Naive thymus-derived CD8-positive, alpha-beta T cell (primary cell): ENCODE data around the gene DNAJC21. TPM values are rescaled to one million over a fixed set of nuclear protein-coding genes. Genes with fewer than 3 reads are reported as not detected.
A peak's percentile ranks its signal among the peaks of the same experiment; 100 is the strongest.
"Not testable (repeated sequence)": the region's sequence is repeated elsewhere in the genome, so short reads cannot be mapped to it uniquely, and the experiment has no call there.

Source experiments
- ATAC-seq, 2 donors: fragments of 150-1000 bp; cut with Tn5 transposase in 1 of 2; sonication (Bioruptor Pico), chemical (Tn5 transposase) in 1 of 2; 1 replicate in 1 of 2; 2 replicates in 1 of 2; pipeline ENCODE4 v1.10.0; 2021; ENCODE audit warnings: mild to moderate bottlenecking in 2 of 2, moderate library complexity in 2 of 2
- POLR2A ChIA-PET: fragments of 350-600 bp; sonication (Branson Sonifier 250); formaldehyde crosslinking; loops from one replicate; lab custom pipeline; 2021; ENCODE audit warnings: antibody characterized with exemption; lab: Charles Lee
- DNase-seq, 10 donors: peaks; one replicate each; pipeline versions ENCODE4 v3.0.0 to v3.0.0-alpha.2; 2020 to 2022
- H3K27ac Mint-ChIP-seq, 10 donors: one replicate each; pipeline ENCODE4 v1.8.0; 2020 to 2022; ENCODE audit warnings: mild to moderate bottlenecking in 10 of 10, mixed read lengths in 10 of 10, moderate library complexity in 4 of 10, inconsistent platforms in 1 of 10
- H3K27me3 Mint-ChIP-seq, 5 donors: one replicate each; pipeline ENCODE4 v1.8.0; 2021 to 2022; ENCODE audit warnings: mixed read lengths in 5 of 5
- H3K36me3 Mint-ChIP-seq, 3 donors: one replicate each; pipeline ENCODE4 v1.8.0; 2020 to 2022; ENCODE audit warnings: mixed read lengths in 3 of 3, mild to moderate bottlenecking in 2 of 3, inconsistent platforms in 1 of 3
- H3K4me1 Mint-ChIP-seq, 4 donors: one replicate each; pipeline ENCODE4 v1.8.0; 2021 to 2022; ENCODE audit warnings: mixed read lengths in 4 of 4
- H3K4me3 Mint-ChIP-seq, 10 donors: one replicate each; pipeline ENCODE4 v1.8.0; 2020 to 2022; ENCODE audit warnings: mild to moderate bottlenecking in 10 of 10, mixed read lengths in 10 of 10, moderate library complexity in 6 of 10, inconsistent platforms in 1 of 10
- H3K9me3 Mint-ChIP-seq, 9 donors: one replicate each; pipeline ENCODE4 v1.8.0; 2020 to 2022; ENCODE audit warnings: mixed read lengths in 9 of 9, mild to moderate bottlenecking in 3 of 9, inconsistent platforms in 1 of 9, moderate library complexity in 1 of 9
- polyA plus RNA-seq, 3 donors: library from polyadenylated mRNA; unstranded; fragments of 300-500 nt; fragmentation: Illumina TruSeq; gene quantifications; one replicate each; pipeline ENCODE4 v1.2.3, GENCODE V29; 2021
- total RNA-seq, 8 experiments: library from RNA in 2 of 8; stranded (reverse) in 2 of 8; gene quantifications; one replicate each; pipeline ENCODE4 v1.2.3 and lab custom pipeline; 2021 to 2026

The DNAJC21 gene
- total and polyA plus RNA-seq, 5 experiments from 2014 or later: 14.6 to 62.6 (median 27.6) TPM

GRCh38 chr5:34903260-34903659, 26.1 kb upstream of the DNAJC21 start:
- Mint-ChIP-seq H3K4me3 (no peak overlapping the region), H3K9me3 (no peaks in the 10 kb centered on the region), H3K27me3 (no peaks in the 10 kb centered on the region), H3K27ac (peak overlapping the region in 2 of 10 donors; percentile 12 to 25), H3K4me1 (no peaks in the 10 kb centered on the region), H3K36me3 (peaks cover 0 to 31% (median 0%) of the 10 kb centered on the region in 3 donors)
- ATAC-seq (no peak), DNase-seq (no peak)
- POLR2A ChIA-PET: no interaction called here

- peaks cover 4 to 52% (median 6%) of the 10 kb centered on the region in 3 donors for H3K36me3 Mint-ChIP-seq
- H3K27ac Mint-ChIP-seq: no peak overlapping the region
- no peaks in the 10 kb centered on the region for H3K9me3 Mint-ChIP-seq
- H3K4me3 Mint-ChIP-seq: no peak overlapping the region
- no peaks in the 10 kb centered on the region for H3K4me1 Mint-ChIP-seq
- DNase-seq (no peak), ATAC-seq (no peak)
- no peaks in the 10 kb centered on the region for H3K27me3 Mint-ChIP-seq
- POLR2A ChIA-PET: no interaction called here
These were observed 23.8 kb upstream of the DNAJC21 start for GRCh38 chr5:34905564-34905963.

- H3K4me3 Mint-ChIP-seq: no peak overlapping the region
- peaks cover 13 to 34% (median 27%) of the 10 kb centered on the region in 4 donors for H3K4me1 Mint-ChIP-seq
- no peak overlapping the region for H3K27ac Mint-ChIP-seq
These were observed 16.3 kb upstream of the DNAJC21 start for GRCh38 chr5:34913072-34913471.

GRCh38 chr5:34914671-34915138, 14.7 kb upstream of the DNAJC21 start:
- ATAC-seq (no peak), DNase-seq (peak in 1 of 10 donors; percentile 5)
- POLR2A ChIA-PET: interaction anchor here (0.9 to 4.3 kb wide), 9 partner anchors 9 to 1327 kb away, joined by 3 to 111 read pairs (median 6); partner anchors contain the start of genes AMACR, DNAJC21, LMBRD2 and NADK2
- Mint-ChIP-seq H3K4me1 (peaks cover 13 to 34% (median 27%) of the 10 kb centered on the region in 4 donors), H3K27me3 (no peaks in the 10 kb centered on the region), H3K4me3 (no peak overlapping the region), H3K9me3 (no peaks in the 10 kb centered on the region), H3K27ac (no peak overlapping the region), H3K36me3 (peaks cover 5 to 43% (median 5%) of the 10 kb centered on the region in 3 donors)

More at GRCh38 chr5:34913072-34913471, 16.3 kb upstream of the DNAJC21 start:
- POLR2A ChIA-PET: no interaction called here
- no peak for ATAC-seq
- H3K27me3 Mint-ChIP-seq: no peaks in the 10 kb centered on the region
- H3K9me3 Mint-ChIP-seq: no peaks in the 10 kb centered on the region
- no peak for DNase-seq
- peaks cover 9 to 46% (median 11%) of the 10 kb centered on the region in 3 donors for H3K36me3 Mint-ChIP-seq

GRCh38 chr5:34915139-34915855, 14.1 kb upstream of the DNAJC21 start, which contains the start of the genes BRIX1 and RAD1:
Gene BRIX1, plus strand, starts transcription at chr5:34915711. Its CDS starts 28 bp downstream, at chr5:34915739.
Gene RAD1, minus strand, starts transcription at chr5:34915504. Its CDS starts 612 bp downstream, at chr5:34914892.
- H3K27ac Mint-ChIP-seq: peak within 1 kb of the TSS in 2 of 10 donors; percentile 46 to 85
- ATAC-seq (peak; percentile 96 to 97), DNase-seq (peak; percentile 79 to 95 (median 91))
- peaks cover 13 to 34% (median 27%) of the 10 kb centered on the region in 4 donors for H3K4me1 Mint-ChIP-seq
- POLR2A ChIA-PET: interaction anchor here (0.7 to 4.3 kb wide), 11 partner anchors 9 to 1327 kb away, joined by 3 to 111 read pairs (median 6); partner anchors contain the start of genes AMACR, DNAJC21, LMBRD2 and NADK2
- peak within 1 kb of the TSS in 7 of 10 donors; percentile 6 to 70 (median 61) for H3K4me3 Mint-ChIP-seq
- H3K27me3 Mint-ChIP-seq: no peaks in the 10 kb centered on the region
- peaks cover 5 to 43% (median 6%) of the 10 kb centered on the region in 3 donors for H3K36me3 Mint-ChIP-seq
- no peaks in the 10 kb centered on the region for H3K9me3 Mint-ChIP-seq

GRCh38 chr5:34915856-34916192, 13.5 kb upstream of the DNAJC21 start:
- POLR2A ChIA-PET: interaction anchor here (0.9 to 4.3 kb wide), 10 partner anchors 8 to 1326 kb away, joined by 3 to 111 read pairs (median 6); partner anchors contain the start of genes AMACR, DNAJC21, LMBRD2 and NADK2
- ATAC-seq (no peak), DNase-seq (no peak)
- Mint-ChIP-seq H3K27me3 (no peaks in the 10 kb centered on the region), H3K27ac (no peak overlapping the region), H3K4me3 (no peak overlapping the region), H3K4me1 (peaks cover 15 to 34% (median 27%) of the 10 kb centered on the region in 4 donors), H3K9me3 (no peaks in the 10 kb centered on the region), H3K36me3 (peaks cover 5 to 43% (median 6%) of the 10 kb centered on the region in 3 donors)

- no peak overlapping the region for H3K4me3 Mint-ChIP-seq
- DNase-seq (no peak), ATAC-seq (no peak)
- H3K9me3 Mint-ChIP-seq: no peaks in the 10 kb centered on the region
- H3K4me1 Mint-ChIP-seq: peaks cover 15 to 34% (median 27%) of the 10 kb centered on the region in 4 donors
- H3K27ac Mint-ChIP-seq: peak overlapping the region in 4 of 10 donors; percentile 10 to 85 (median 40)
- peaks cover 1 to 43% (median 5%) of the 10 kb centered on the region in 3 donors for H3K36me3 Mint-ChIP-seq
- POLR2A ChIA-PET: interaction anchor here (0.8 to 4.3 kb wide), 6 partner anchors 7 to 1325 kb away, joined by 3 to 111 read pairs (median 8); partner anchors contain the start of genes AMACR, DNAJC21, LMBRD2 and NADK2
- no peaks in the 10 kb centered on the region for H3K27me3 Mint-ChIP-seq
These were observed 12.8 kb upstream of the DNAJC21 start for GRCh38 chr5:34916518-34916917.

- Mint-ChIP-seq H3K27ac (peak overlapping the region in 8 of 10 donors; percentile 5 to 79 (median 25)), H3K4me3 (peak overlapping the region in 3 of 10 donors; percentile 2 to 9 (median 4)), H3K9me3 (no peaks in the 10 kb centered on the region), H3K36me3 (peaks cover 0 to 46% (median 1%) of the 10 kb centered on the region in 3 donors), H3K27me3 (no peaks in the 10 kb centered on the region), H3K4me1 (peaks cover 15 to 34% (median 27%) of the 10 kb centered on the region in 4 donors)
- DNase-seq (no peak), ATAC-seq (no peak)
- POLR2A ChIA-PET: interaction anchor here (1.1 to 4.3 kb wide), 2 partner anchors 11 to 79 kb away, joined by 4 to 111 read pairs; partner anchors contain the start of genes DNAJC21 and TTC23L
These were observed 11.3 kb upstream of the DNAJC21 start for GRCh38 chr5:34918025-34918424.

- no peak for DNase-seq
- Mint-ChIP-seq H3K27me3 (no peaks in the 10 kb centered on the region), H3K27ac (no peak overlapping the region), H3K4me3 (no peak overlapping the region), H3K4me1 (peaks cover 14 to 32% (median 25%) of the 10 kb centered on the region in 4 donors), H3K9me3 (no peaks in the 10 kb centered on the region), H3K36me3 (peaks cover 0 to 56% (median 5%) of the 10 kb centered on the region in 3 donors)
- ATAC-seq: no peak
- POLR2A ChIA-PET: interaction anchor here (0.7 to 1.7 kb wide), 2 partner anchors 8 to 11 kb away, joined by 8 read pairs; partner anchors contain the start of gene DNAJC21
These were observed 10.3 kb upstream of the DNAJC21 start for GRCh38 chr5:34919077-34919476.

GRCh38 chr5:34923256-34923655, 6.1 kb upstream of the DNAJC21 start:
- Mint-ChIP-seq H3K36me3 (peaks cover 0 to 75% (median 9%) of the 10 kb centered on the region in 3 donors), H3K27ac (peak overlapping the region in 2 of 10 donors; percentile 57 to 71), H3K4me1 (peaks cover 2 to 10% (median 5%) of the 10 kb centered on the region in 4 donors)
- ATAC-seq, H3K9me3 Mint-ChIP-seq, DNase-seq, H3K27me3 Mint-ChIP-seq, H3K4me3 Mint-ChIP-seq: not testable (repeated sequence)
- POLR2A ChIA-PET: interaction anchor here (1.1 kb wide), 1 partner anchor 8 kb away, joined by 6 read pairs; the partner anchor contains the start of genes BRIX1 and RAD1

GRCh38 chr5:34923694-34924461, 5.5 kb upstream of the DNAJC21 start:
- peaks cover 2 to 14% (median 5%) of the 10 kb centered on the region in 4 donors for H3K4me1 Mint-ChIP-seq
- peaks cover 0 to 69% (median 9%) of the 10 kb centered on the region in 3 donors for H3K36me3 Mint-ChIP-seq
- peak overlapping the region in 6 of 10 donors; percentile 27 to 74 (median 56) for H3K27ac Mint-ChIP-seq
- H3K9me3 Mint-ChIP-seq: no peaks in the 10 kb centered on the region
- H3K27me3 Mint-ChIP-seq: no peaks in the 10 kb centered on the region
- POLR2A ChIA-PET: interaction anchor here (1.1 kb wide), 1 partner anchor 8 kb away, joined by 6 read pairs; the partner anchor contains the start of genes BRIX1 and RAD1
- DNase-seq (peak in 1 of 10 donors; percentile 3), ATAC-seq (peak in 1 of 2 donors; percentile 79)
- peak overlapping the region in 2 of 10 donors; percentile 2 to 34 for H3K4me3 Mint-ChIP-seq
